Stimulated activated CD4-positive, alpha-beta T cell treated with anti-CD3 and anti-CD28 coated beads, Interleukin-1b, Interleukin-23, amount 100 ng/mL, for 1 hour (primary cell): Measurements from ENCODE around the gene ZNF577.
"Not testable (repeated sequence)": the region's sequence is repeated elsewhere in the genome, so short reads cannot be mapped to it uniquely, and the experiment has no call there.

Experiments used
- DNase-seq, 2 donors: peaks; one replicate each; pipeline ENCODE4 v3.0.0-alpha.2; 2020; ENCODE audit warnings: low read depth in 2 of 2

The ZNF577 gene

DNA sequence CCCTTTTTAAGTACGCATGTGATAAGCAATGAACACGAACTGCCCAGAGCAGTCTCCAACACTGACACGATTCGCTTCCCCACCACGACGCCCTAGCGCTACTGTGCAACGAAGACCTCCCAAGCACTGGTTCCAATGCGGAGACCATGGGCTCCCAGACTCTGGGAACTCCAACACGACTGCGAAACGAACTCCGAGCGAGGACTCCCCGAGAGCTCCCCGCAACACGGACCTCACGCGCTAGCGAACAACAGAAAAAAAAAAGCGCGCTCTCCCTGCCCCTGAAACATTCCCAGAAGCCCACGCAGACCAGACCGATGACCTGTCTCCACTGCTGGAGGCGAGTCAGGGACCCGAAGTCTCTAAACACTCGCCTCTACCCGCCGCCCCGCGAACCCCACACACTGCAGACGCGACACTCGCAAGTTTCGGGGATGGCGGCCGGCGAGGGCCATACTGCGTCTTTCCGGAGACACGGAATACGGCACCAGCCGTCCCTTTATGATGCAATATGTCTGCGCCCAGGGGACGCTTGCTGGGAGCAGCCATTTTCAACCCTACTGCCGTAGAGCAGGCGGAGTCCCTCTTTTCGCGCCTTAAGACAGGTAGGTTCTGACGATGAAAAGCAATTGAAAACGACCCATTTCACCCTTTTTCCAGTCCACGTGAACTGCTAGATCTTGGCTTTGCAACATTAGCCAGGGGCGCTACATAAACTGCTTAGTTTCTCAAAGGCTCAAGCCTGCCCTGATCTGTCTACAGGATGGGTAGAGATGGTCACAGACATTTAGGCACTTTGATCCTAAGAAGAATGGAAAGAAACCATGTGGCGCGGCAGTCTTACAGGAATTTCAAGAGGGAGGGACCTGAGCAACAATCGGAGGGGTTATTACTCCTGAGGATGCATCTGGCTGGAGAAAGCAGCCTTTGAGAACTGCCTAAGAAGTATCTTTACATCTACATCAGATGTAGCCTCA is at the start of gene ZNF577:
Gene ZNF577 (minus strand): TSS at position 430 of the 977 bp plus-strand sequence. CDS start 7,569 bp downstream, outside the sequence.
- DNase-seq, result peak in 1 of 2 donors; percentile 29

DNA sequence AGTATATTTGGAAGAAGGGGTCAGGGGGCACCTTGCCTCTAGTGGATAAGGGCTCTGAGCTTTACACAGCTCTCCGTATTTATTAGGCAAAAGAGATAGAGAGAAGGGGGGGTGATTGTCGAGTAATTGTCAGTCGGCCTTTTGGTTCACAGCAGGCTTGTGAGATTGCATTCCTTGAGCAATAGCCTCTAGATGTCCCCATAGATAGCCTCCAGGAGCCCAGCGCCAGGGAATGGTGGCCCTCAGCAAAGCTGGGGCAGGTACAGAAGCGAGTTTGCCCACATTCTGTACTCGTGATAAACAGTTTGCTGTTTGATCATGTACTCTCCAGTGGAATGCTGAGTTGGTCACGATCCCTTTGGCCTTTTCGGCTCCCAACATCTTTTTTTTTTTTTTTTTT is 44.2 kb upstream of the ZNF577 start:
- DNase-seq, result no peak

DNA sequence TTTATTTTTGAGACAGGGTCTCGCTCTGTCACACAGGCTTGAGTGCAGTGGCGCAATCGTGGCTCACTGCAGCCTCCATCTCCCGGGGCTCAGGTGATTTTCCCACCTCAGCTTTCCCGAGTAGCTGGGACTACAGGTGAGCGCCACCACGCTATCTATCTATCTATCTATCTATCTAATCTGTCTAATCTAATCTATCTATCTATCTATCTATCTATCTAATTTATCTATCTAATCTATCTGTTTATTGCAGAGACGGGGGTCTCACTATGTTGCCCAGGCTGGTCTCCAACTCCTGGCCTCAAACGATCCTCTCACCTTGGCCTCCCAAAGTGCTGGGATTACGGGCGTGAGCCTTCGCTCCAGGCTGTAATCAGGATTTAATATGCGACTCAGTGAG is 40.1 kb upstream of the ZNF577 start:
- DNase-seq, result no peak

DNA sequence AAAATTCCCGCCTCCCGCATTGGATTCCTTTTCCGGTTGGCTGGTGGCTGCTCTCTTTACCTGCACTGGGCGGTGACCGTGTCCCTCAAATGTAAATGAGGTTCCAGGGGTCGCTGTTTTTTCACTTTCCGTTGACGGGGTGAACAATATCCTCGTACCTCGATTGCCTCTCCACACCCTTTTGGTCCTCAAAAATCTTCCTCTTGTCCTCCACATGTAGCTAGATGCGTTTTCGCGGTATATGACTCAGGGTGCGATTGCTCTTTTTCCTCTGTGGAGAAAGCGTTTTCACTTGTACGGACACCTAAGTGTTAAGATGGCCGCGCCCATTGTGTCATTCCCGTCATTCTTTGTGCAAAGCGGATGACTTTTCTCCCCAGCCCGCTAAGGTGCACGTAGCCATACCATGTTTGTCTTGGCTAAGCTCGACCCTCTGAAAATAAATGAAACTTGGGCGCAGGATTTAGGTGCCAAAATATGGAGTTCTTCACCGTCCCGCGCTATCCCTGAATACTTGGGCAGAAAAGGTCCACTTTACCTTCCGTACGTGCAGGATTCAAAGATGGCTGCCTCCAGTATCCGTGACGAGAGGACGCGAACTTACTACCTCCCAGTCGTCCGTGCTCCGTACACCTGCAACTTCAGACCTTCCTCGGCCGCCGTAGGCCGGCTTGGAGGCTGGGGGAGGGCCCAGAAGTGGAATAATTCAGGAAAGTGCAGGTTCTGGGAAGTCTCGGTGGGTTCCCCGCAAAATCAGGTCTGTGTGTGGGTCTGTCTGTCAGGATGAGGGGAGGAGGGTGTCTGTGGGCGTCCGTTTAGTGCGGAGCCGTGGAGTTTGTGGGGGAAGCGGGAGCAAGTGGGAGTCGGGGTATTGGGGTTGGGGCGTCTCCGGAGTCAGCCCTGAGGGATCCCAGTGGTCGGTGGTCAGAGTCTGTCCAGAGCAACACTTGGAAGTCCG is 39.3 kb upstream of the ZNF577 start, which contains the start of gene ZNF613:
Gene ZNF613 (plus strand): TSS at position 689 of the 958 bp plus-strand sequence. CDS start 8,749 bp downstream, outside the sequence.
- peak; percentile 66 to 67 for DNase-seq

DNA sequence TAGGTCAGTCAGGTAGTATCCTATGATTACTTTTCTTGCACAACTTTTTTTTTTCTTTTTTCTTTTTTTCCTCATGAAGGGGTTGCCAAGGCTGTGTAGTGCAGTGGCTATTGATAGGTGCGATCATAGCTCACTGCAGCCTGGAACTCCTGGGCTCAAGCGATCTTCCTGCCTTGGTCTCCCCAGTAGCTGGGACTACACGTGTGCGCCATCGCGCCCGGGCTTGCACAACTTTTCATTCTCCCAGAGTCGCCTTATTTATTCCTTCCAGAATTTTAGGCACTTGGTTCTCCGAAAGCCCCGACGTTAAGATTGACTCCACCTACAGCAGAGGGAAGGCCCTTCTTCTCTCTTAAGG is 38.7 kb upstream of the ZNF577 start:
- DNase-seq, result no peak

DNA sequence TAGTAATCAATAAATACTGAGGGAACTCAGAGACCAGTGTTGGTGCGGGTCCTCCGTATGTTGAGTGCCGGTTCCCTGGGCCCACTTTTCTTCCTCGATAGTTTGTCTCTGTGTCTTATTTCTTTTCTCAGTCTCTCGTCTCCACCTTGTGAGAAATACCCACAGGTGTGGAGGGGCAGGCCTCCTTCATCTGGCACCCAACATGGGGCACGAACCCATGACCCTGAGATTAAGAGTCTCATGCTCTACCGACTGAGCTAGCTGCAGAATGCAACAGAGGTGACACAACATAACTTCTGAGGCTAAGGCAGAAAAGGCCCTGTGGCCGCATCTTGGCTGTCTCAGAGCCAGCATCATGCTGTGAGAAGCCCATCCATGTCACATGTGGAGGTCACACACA is 34.2 kb upstream of the ZNF577 start:
- DNase-seq, result no peak

DNA sequence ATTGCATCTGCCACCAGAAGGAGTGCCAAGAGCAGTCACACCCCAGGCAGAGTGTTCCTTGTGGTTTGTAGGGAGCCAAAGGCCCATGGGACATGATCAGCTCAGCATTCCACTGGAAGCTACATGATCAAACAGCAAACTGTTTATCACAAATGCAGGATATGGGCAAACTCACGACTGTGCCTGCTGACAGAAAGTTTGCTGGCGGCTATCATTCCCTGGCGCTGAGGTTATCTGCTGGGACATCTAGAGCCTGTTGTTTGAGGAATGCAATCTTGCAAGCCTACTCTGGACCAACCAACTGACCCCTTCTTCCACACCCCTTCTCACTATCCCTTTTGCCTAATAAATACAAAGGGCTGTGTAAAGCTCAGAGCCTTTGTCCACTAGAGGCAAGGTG is 31.9 kb upstream of the ZNF577 start:
- DNase-seq, result no peak

DNA sequence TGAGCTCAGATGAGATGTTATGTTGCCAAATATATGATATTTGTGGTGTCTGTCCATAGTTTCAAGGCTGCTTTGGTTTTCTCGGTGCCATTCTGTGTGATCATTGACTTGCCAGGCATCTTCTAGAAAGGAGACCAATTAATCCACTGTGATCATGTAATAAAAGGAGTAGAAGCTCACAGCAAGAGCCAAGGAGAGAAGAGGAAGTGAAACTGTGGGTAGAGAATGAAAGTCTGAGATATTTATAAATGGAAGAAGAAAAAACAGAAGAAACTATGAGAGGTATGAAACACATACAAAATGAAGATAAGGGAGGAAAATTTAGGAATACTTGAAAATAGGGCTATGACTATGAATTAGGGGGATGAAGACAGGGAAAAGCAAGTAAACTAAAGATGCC is 28.4 kb upstream of the ZNF577 start:
- DNase-seq, result no peak

DNA sequence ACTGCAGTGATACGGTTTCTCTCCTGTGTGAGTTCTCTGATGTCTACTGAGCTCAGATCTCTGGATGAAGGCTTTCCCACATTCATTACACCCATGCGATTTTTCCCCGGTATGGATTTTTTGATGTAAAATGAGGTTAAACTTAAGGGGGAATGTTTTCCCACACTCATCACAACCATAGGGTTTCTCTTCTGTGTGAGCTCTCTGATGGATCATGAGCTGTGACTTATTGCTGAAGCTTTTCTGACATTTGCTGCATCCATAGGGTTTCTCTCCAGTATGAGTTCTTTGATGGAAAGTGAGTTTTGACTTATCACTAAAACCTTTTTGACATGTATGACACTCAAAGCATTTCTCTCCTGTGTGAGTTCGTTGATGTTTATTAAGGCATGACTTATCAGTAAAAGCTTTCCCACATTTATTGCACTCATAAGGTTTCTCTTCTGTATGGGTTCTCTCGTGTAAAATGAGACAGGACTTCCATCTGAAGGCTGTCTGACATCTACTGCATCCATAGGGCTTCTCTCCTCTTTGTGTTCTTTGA is 27.6 kb upstream of the ZNF577 start:
- DNase-seq, result no peak

DNA sequence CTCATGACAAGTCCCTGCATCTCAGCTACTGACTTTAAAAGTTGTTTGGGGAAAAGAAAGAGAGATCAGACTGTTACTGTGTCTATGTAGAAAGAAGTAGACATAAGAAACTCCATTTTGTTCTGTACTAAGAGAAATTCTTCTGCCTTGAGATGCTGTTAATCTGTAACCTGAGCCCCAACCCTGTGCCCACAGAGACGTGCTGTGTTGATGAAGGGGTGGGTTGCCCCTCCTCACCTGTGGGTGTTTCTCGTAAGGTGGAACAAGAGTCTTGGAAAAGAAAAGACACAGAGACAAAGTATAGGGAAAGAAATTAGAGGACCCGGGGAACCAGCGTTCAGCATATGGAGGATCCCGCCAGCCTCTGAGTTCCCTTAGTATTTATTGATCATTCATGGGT is 20.2 kb upstream of the ZNF577 start:
- DNase-seq, result not testable (repeated sequence)

DNA sequence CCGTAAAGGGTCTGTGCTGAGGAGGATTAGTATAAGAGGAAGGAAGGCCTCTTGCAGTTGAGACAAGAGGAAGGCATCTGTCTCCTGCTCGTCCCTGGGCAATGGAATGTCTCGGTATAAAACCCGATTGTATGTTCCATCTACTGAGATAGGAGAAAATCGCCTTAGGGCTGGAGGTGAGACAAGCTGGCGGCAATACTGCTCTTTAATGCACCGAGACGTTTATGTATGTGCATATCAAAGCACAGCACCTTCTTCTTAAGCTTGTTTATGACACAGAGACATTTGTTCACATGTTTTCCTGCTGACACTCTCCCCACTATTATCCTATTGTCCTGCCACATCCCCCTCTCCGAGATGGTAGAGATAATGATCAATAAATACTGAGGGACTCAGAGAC is 18.4 kb upstream of the ZNF577 start:
- DNase-seq, result not testable (repeated sequence)

DNA sequence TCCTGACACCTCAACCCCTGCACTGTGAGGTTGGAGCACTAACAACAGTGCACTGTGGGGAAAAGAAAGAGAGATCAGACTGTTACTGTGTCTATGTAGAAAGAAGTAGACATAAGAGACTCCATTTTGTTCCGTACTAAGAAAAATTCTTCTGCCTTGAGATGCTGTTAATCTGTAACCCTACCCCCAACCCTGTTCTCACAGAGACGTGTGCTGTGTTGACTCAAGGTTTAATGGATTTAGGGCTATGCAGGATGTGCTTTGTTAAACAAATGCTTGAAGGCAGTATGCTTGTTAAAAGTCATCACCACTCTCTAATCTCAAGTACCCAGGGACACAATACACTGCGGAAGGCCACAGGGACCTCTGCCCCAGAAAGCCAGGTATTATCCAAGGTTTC is 17.9 kb upstream of the ZNF577 start:
- DNase-seq, result not testable (repeated sequence)

DNA sequence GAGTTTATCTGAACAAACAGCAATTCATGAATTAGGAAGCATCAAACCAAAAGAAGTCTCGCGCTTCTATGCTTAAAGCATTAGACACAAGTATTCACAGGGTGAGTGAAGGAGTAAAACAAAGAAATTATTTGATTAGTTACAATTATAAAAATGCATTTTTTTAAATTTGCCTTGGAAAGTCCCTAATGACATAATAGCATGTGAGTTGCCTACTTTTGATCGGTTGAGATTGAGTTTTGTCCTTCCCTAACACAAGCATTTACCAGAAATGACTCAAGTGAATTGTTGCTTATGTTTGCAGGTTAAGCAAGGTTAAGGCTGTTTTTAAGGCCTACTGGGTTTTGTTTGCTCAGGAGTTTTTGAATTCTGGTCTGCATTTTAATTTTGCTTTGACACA is 17.5 kb upstream of the ZNF577 start:
- DNase-seq, result no peak

DNA sequence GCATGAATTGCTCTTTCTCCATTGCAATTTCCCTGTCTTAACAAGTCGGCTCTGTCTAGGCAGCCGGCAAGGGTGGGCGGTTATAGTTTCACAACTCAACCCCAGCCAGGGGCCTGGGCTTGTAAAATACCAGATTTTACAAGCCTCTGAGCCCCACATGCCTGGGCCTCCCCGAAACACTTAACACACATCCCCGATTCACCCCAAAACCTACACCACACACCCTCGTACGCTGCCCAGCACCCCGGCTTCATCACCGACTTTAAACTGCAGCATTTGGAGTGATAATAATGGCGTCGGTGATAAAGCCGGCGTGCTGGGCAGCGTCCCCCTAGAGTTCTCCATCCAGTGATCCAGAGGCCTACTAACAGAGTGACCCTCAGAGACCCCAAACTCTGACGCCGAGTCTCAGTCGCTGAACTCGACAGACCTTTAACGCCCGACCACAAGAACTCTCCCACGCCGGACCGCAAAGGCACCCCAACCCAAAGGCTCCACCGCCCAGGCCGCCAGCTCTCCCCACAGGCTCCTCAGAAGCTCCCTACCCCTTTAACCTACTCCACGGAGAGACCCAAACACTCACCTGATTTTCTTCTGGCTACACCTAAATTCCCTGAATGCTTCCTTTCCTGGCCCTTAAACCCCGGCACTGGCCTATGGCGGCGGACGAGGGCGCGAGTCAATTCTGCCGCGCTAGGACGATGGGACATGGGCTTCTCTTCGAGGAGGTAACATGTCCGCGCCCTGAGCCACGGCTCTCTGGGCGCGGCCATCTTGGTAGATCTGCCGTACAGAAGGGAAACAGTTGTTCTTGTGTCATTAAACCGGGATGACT is 16.8 kb upstream of the ZNF577 start, which contains the start of gene ZNF649:
Gene ZNF649 (minus strand): TSS at position 687 of the 835 bp plus-strand sequence. CDS start 4,910 bp downstream, outside the sequence.
- peak; percentile 39 to 58 for DNase-seq

DNA sequence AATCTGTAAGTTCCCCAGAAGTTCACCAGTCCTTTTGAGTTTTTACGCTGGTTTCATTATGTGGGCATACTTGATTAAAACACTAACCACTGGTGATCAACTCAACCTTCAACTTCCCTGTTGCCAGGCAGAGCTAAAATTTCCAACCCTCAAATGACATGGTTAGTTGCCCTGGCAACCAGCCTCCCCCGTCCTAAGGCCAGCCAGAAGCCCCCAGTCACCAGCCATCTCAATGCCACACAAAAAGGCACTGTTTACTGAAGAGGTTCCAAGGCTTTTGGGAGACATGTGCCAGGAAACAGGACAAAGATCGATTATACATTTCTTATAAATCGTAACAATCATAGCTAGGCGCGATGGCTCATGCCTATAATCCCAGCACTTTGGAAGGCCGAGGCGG is 15.4 kb upstream of the ZNF577 start:
- no peak for DNase-seq

DNA sequence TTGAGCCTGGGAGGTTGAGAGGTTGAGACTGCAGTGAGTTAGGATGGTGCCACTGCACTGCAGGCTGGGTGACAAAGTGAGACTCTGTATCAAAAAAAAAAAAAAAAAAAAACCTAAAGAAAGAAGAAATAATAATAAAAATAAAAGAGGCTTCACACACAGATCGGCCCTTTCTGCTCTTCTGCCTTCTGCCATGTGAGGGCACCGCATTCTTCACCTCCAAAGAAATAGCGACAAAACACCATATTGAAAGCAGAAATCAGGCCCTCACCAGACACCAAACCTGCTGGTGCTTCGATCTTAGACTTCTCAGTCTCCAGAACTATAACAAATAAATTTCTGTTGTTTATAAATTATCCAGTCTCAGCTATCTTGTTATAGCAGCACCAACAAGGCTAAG is 14.1 kb upstream of the ZNF577 start:
- no peak for DNase-seq

DNA sequence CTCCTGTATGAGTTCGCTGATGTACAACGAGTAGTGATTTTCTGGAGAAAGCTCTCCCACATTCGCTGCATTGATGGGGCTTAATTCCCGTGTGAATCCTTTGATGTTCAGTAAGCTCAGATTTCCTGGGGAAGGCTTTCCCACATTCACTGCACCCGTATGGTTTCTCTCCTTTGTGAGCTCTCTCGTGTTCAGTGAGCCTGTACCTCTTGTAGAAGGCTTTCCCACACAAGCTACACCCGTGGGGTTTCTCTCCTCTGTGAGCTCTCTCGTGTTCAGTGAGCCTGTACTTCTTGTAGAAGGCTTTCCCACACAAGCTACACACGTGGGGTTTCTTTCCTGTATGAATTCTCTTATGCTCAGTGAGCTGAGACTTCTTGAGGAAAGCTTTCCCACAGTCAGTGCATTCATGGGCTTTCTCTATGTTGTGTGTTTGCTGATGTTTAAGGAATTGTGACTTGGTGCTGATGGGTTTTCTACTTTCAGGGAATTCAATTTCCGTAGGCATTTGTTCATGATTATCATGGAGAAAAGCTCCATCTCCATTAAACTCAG is 3.5 kb upstream of the ZNF577 start:
- DNase-seq, result no peak

DNA sequence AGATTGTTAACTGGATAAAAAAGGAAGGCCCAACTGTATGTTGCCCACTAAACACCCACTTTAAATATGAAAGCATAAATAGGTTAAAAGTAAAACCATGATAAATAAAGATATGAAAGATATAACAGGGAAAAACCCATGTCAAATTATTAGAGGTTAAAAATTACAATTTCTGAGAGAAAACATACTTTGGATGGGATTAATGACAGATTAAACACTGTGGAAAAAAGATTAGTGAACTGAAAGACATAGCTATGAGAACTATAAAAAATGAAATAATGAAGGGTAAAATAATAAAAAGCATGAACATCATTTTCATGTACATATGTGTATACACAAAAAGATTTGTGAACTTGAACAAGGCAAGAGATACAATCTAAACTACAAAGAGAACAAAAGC is 2.2 kb upstream of the ZNF577 start:
- no peak for DNase-seq

DNA sequence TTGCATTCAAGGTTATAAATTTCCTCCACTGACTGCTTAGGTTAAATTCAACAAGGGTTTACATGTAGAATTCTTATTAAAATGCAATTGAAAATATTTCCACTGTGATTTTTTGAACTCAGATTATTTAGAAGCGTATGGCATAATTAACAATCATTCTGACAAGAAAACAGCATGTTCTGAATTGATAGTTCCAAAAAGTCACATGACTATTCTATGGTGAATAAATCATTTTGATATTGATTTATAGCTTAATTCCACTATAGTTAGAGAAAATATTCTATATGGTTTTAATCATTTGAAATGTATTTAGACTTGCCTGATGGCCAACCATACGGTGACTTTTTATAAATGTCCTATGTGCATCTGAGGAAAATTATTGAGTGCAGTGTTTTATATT is 3.0 kb downstream of the ZNF577 start:
- no peak for DNase-seq

DNA sequence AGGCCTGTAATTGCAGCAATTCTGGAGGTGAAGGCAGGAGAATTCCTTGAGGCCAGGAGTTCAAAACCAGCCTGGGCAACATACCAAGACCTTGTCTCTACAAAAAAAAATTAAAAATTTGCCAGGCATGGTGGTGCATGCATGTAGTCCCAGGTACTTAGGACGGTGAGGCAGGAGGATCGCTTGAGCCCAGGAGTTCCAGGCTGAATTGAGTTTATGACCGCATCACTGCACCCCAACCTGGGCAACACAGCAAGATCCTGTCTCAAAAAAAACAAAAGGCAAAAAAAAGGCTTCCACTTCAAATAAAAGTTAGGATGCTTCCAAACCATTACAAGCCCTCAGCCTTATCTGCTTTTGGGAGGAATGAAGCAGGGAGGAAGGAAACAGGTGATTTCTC is 5.2 kb downstream of the ZNF577 start:
- no peak for DNase-seq

DNA sequence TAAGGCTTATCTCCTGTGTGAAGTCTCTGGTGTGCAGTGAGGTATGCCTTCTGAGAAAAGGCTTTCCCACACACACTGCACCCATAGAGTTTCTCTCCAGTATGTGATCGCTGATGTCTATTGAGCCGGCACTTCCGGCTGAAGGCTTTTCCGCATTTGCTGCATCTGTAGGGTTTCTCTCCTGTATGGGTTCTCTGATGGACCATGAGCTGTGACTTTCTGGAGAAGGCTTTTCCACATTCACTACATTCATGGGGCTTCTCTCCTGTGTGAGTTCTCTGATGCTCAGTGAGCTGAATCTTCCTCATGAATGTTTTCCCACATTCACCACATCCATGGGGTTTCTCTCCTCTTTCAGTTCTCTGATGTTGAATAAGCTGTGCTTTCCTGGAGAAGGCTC is 14.7 kb downstream of the ZNF577 start:
- DNase-seq, result no peak
